ENCODE measurements around the gene SYCP2L. TPM values are rescaled to one million over a fixed set of nuclear protein-coding genes. Genes with fewer than 3 reads are reported as not detected.

Gene SYCP2L
- total RNA-seq, 1 donor from 2014 or later, result 11.8 TPM

DNA sequence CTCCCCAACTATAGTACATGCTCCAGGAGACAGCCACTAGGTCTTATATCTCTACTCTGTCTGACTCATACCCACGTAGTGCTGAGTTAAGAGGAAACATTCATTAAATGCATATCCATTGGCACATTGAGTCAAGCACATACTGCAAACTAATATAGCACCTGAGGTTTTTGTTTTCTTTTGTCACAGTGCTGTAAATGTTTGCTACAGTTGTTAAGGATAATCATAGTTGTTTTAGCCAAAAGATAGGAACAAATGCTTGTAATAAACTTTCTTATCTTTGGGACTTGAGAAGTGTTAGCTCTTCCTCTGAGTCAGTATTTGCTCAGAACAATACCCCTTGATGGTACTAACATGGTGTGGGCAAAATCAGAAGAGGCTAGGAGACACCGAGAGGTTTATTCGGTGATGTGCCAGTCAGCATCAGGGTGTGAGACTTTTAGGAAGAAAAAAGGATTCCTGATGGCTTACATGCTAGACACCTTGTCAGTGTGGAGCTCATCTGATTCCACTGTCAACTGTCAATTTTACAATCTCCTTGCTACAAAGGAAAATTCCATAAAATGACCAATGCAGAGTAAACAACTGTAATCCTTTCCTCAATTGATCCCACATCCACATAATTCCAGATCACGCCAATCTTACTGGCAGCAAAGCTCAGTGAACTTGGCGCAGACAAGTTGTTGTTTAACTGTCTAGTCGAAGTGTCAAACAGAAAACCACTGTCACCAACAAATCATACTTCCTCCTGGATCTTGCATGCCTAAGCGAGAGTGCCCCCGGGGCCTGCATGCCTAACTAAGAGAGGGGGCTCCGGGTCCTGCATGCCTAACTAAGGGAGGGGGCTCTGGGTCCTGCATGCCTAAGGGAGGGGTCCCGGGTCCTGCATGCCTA is 121.1 kb downstream of the SYCP2L start:
- peaks cover 5% of the 10 kb centered on the region for H3K27me3 Mint-ChIP-seq
- no peaks in the 10 kb centered on the region for H3K9me3 Mint-ChIP-seq (ENCODE audit: low read depth)
- TF ChIP-seq, protein P1, sequence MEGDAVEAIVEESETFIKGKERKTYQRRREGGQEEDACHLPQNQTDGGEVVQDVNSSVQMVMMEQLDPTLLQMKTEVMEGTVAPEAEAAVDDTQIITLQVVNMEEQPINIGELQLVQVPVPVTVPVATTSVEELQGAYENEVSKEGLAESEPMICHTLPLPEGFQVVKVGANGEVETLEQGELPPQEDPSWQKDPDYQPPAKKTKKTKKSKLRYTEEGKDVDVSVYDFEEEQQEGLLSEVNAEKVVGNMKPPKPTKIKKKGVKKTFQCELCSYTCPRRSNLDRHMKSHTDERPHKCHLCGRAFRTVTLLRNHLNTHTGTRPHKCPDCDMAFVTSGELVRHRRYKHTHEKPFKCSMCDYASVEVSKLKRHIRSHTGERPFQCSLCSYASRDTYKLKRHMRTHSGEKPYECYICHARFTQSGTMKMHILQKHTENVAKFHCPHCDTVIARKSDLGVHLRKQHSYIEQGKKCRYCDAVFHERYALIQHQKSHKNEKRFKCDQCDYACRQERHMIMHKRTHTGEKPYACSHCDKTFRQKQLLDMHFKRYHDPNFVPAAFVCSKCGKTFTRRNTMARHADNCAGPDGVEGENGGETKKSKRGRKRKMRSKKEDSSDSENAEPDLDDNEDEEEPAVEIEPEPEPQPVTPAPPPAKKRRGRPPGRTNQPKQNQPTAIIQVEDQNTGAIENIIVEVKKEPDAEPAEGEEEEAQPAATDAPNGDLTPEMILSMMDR (IDR thresholded peaks at IDR 0.05; ENCODE audit: unreplicated experiment), result no peak
- no peak for DNase-seq (ENCODE audit: low spot score, unreplicated experiment)
- H3K36me3 Mint-ChIP-seq (ENCODE audit: insufficient read depth), result no peaks in the 10 kb centered on the region
- no peak overlapping the region for H3K4me3 Mint-ChIP-seq (ENCODE audit: low read depth)
- peaks cover 16% of the 10 kb centered on the region for H3K4me1 Mint-ChIP-seq (ENCODE audit: low read depth)
- no peak overlapping the region for H3K27ac Mint-ChIP-seq

DNA sequence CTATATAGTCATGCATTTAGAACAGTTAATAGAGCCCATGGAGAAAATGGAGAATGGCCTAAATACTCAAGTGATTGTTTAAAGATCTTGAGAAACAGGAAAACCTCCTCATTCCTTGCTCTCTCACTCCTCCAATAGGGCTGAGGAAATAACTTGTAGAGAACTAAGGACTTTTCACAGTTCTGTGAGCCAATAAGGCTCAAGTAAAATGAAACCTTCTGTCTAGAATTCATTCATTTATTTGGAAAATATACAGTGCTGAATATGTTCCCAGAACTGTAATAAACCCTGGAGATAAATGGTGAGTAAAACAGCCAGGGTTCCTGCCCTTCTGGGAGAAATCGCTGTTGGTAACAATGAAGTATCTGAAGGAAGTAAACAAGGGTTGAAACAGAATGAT is 122.0 kb downstream of the SYCP2L start:
- DNase-seq (ENCODE audit: low spot score, unreplicated experiment), result no peak
- Mint-ChIP-seq H3K4me1 (ENCODE audit: low read depth) (peaks cover 19% of the 10 kb centered on the region), H3K36me3 (ENCODE audit: insufficient read depth) (no peaks in the 10 kb centered on the region), H3K27me3 (peaks cover 5% of the 10 kb centered on the region), H3K27ac (no peak overlapping the region), H3K9me3 (ENCODE audit: low read depth) (no peaks in the 10 kb centered on the region), H3K4me3 (ENCODE audit: low read depth) (no peak overlapping the region)
- TF ChIP-seq, protein P1 (IDR thresholded peaks at IDR 0.05; ENCODE audit: unreplicated experiment), result no peak

DNA sequence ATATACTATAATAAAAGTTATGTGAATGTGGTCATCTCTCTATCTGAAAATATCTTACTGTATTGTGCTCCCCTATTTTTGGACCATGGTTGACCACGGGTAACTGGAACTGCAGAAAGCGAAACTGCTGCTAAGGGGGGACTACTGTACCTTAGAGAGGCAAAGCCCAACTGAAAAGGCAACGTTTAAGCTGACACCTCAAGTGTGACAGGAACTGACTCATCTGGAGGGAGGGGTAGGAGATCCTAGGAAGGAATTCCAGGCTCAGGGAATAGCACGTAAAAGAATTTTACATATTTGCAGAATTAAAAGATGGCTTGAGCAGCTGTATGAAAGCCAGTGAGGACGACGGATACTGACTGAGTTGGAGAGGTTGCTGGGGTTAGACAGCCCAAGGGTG is 122.5 kb downstream of the SYCP2L start:
- TF ChIP-seq, protein P1 (IDR thresholded peaks at IDR 0.05; ENCODE audit: unreplicated experiment), result no peak
- DNase-seq (ENCODE audit: low spot score, unreplicated experiment), result no peak
- H3K9me3 Mint-ChIP-seq (ENCODE audit: low read depth), result no peaks in the 10 kb centered on the region
- H3K4me3 Mint-ChIP-seq (ENCODE audit: low read depth), result no peak overlapping the region
- H3K27me3 Mint-ChIP-seq, result peaks cover 5% of the 10 kb centered on the region
- peaks cover 19% of the 10 kb centered on the region for H3K4me1 Mint-ChIP-seq (ENCODE audit: low read depth)
- H3K27ac Mint-ChIP-seq, result peak overlapping the region; percentile 33
- no peaks in the 10 kb centered on the region for H3K36me3 Mint-ChIP-seq (ENCODE audit: insufficient read depth)

DNA sequence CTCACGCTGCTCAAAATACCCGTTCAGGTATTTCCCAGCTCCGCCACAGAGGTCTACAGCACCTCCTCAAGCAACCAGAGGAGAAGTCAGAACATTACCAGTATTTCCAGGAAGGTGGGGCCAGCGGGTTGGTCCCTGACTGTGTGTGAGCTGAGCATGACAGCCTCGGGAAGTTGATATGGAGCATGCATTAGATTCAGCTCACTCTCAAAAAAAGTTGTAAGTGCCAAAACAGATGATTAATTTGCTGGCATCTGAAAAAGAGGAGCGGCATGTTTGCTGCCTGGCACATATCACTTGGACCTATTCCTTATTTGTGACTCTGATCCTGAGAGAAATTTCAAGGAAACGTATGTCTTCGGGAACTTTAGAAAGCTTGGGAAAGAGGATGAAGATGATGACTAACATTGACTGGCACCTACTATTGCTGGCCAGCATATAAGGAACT is 125.0 kb downstream of the SYCP2L start:
- Mint-ChIP-seq H3K9me3 (ENCODE audit: low read depth) (no peaks in the 10 kb centered on the region), H3K4me3 (ENCODE audit: low read depth) (no peak overlapping the region), H3K27me3 (peaks cover 14% of the 10 kb centered on the region), H3K4me1 (ENCODE audit: low read depth) (peaks cover 19% of the 10 kb centered on the region), H3K36me3 (ENCODE audit: insufficient read depth) (no peaks in the 10 kb centered on the region), H3K27ac (no peak overlapping the region)
- DNase-seq (ENCODE audit: low spot score, unreplicated experiment), result no peak
- TF ChIP-seq, protein P1 (IDR thresholded peaks at IDR 0.05; ENCODE audit: unreplicated experiment), result no peak

DNA sequence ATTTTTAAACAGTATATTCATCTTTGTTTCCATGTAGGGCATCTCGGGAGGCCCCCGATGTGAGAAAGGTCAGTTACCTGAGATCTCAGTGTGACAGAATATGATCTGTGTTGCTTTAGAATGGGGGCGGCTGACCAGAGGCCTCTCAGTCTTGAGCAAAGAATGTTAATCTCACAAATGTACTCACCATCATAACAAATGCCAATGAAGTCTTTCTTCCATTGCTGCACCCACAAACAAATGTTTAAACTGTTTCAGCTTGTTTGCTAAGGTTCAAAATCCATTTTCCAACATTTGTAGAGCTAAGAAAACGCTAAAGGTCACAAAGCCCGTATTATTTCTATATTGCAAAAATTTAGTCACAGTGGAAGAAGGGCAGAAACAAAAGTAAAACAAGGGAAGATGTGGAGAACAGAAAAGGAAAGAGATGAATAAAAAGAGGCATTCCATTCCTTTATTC is 125.5 kb downstream of the SYCP2L start:
- H3K4me1 Mint-ChIP-seq (ENCODE audit: low read depth), result peaks cover 19% of the 10 kb centered on the region
- peaks cover 14% of the 10 kb centered on the region for H3K27me3 Mint-ChIP-seq
- DNase-seq (ENCODE audit: low spot score, unreplicated experiment), result no peak
- H3K36me3 Mint-ChIP-seq (ENCODE audit: insufficient read depth), result no peaks in the 10 kb centered on the region
- no peaks in the 10 kb centered on the region for H3K9me3 Mint-ChIP-seq (ENCODE audit: low read depth)
- TF ChIP-seq, protein P1 (IDR thresholded peaks at IDR 0.05; ENCODE audit: unreplicated experiment), result no peak
- no peak overlapping the region for H3K4me3 Mint-ChIP-seq (ENCODE audit: low read depth)
- H3K27ac Mint-ChIP-seq, result no peak overlapping the region

Measured in progenitor cell of endocrine pancreas (in vitro differentiated cells).